ENCODE data around the gene CLEC5A.
"Not testable (repeated sequence)": the region's sequence is repeated elsewhere in the genome, so short reads cannot be mapped to it uniquely, and the experiment has no call there.

CLEC5A gene

GRCh38 chr7:141946796-141947195 is at the start of gene CLEC5A:
Gene CLEC5A (minus strand): TSS chr7:141946974. CDS start chr7:141946292, 682 bp downstream.
- peak; percentile 72 to 78 (median 73) for DNase-seq

- DNase-seq, result no peak
Measured at GRCh38 chr7:141993354-141993753, 46.6 kb upstream of the CLEC5A start.

- DNase-seq, result peak in 1 of 3 donors; percentile 14
Measured at GRCh38 chr7:141992688-141993087, 45.9 kb upstream of the CLEC5A start.

GRCh38 chr7:141992156-141992555 is 45.4 kb upstream of the CLEC5A start:
- DNase-seq, result peak; percentile 80 to 87 (median 85)

GRCh38 chr7:141991140-141991539 is 44.4 kb upstream of the CLEC5A start:
- DNase-seq, result peak; percentile 25 to 41 (median 29)

- DNase-seq, result peak; percentile 62 to 70 (median 67)
Measured at GRCh38 chr7:141990011-141990725, 43.4 kb upstream of the CLEC5A start.

GRCh38 chr7:141987803-141988202 is 41.0 kb upstream of the CLEC5A start:
- not testable (repeated sequence) for DNase-seq

GRCh38 chr7:141986923-141987322 is 40.1 kb upstream of the CLEC5A start:
- no peak for DNase-seq

- DNase-seq, result not testable (repeated sequence)
Measured at GRCh38 chr7:141985926-141986325, 39.2 kb upstream of the CLEC5A start.

GRCh38 chr7:141979568-141979967 is 32.8 kb upstream of the CLEC5A start:
- DNase-seq, result no peak

- no peak for DNase-seq
Measured at GRCh38 chr7:141978351-141978750, 31.6 kb upstream of the CLEC5A start.

GRCh38 chr7:141976524-141977245 is 29.9 kb upstream of the CLEC5A start:
- DNase-seq, result no peak

- DNase-seq, result peak; percentile 85 to 94 (median 92)
Measured at GRCh38 chr7:141975806-141976523, 29.2 kb upstream of the CLEC5A start.

GRCh38 chr7:141974831-141975230 is 28.1 kb upstream of the CLEC5A start:
- DNase-seq, result no peak

- no peak for DNase-seq
Measured at GRCh38 chr7:141973673-141974072, 26.9 kb upstream of the CLEC5A start, which contains the start of gene TAS2R38. Gene TAS2R38 (minus strand): TSS chr7:141973773. CDS start chr7:141973689, 84 bp downstream.

GRCh38 chr7:141960687-141961422 is 14.1 kb upstream of the CLEC5A start:
- peak; percentile 70 to 96 (median 93) for DNase-seq

- DNase-seq, result peak; percentile 64 to 94 (median 89)
Measured at GRCh38 chr7:141956084-141956483, 9.3 kb upstream of the CLEC5A start.

- no peak for DNase-seq
Measured at GRCh38 chr7:141954334-141954733, 7.6 kb upstream of the CLEC5A start.

- peak; percentile 46 to 69 (median 60) for DNase-seq
Measured at GRCh38 chr7:141952461-141952860, 5.7 kb upstream of the CLEC5A start.

GRCh38 chr7:141950806-141951205 is 4.0 kb upstream of the CLEC5A start:
- DNase-seq, result peak; percentile 72 to 80 (median 77)

- peak; percentile 55 to 66 (median 63) for DNase-seq
Measured at GRCh38 chr7:141949911-141950310, 3.1 kb upstream of the CLEC5A start.

- peak; percentile 64 to 90 (median 85) for DNase-seq
Measured at GRCh38 chr7:141949451-141949850, 2.7 kb upstream of the CLEC5A start.
